ENCODE data around the gene NELFA.

The NELFA gene

GRCh38 chr4:2047031-2047660, 38.4 kb upstream of the NELFA start:
- Histone ChIP-seq H3K4me1 (ENCODE audit: low read length) (no peaks in the 10 kb centered on the region), H3K9ac (ENCODE audit: low read length) (no peak overlapping the region), H3K27ac (ENCODE audit: low read length) (no peak overlapping the region), H2AFZ (ENCODE audit: low read depth, low read length) (no peak overlapping the region), H3K9me3 (ENCODE audit: insufficient read depth, low read length) (no peaks in the 10 kb centered on the region), H3K27me3 (ENCODE audit: low read depth, low read length) (no peaks in the 10 kb centered on the region), H3K36me3 (replicated peaks; ENCODE audit: low read depth, low read length) (no peaks in the 10 kb centered on the region), H3K4me3 (ENCODE audit: low read length) (no peak overlapping the region), H3K4me2 (ENCODE audit: low read length) (no peak overlapping the region), H3K79me2 (ENCODE audit: low read length) (no peaks in the 10 kb centered on the region; the same call in 1 of the 2 replicates), H4K20me1 (ENCODE audit: insufficient read depth, low read length) (peaks cover 3% of the 10 kb centered on the region; the same call in 1 of the 2 replicates)
- TF ChIP-seq EZH2phosphoT487 (IDR thresholded peaks at IDR 0.05; ENCODE audit: low read depth): no peak
- TF ChIP-seq CTCF (IDR thresholded peaks at IDR 0.05; ENCODE audit: low read depth, low read length): no peak

- Histone ChIP-seq H3K4me1 (ENCODE audit: low read length) (0 out of 2 replicates have a peak, but pooled peaks cover under 1% of the 10 kb centered on the region), H3K36me3 (replicated peaks; ENCODE audit: low read depth, low read length) (no peaks in the 10 kb centered on the region), H3K4me2 (ENCODE audit: low read length) (no peak overlapping the region), H3K4me3 (ENCODE audit: low read length) (no peak overlapping the region), H3K27me3 (ENCODE audit: low read depth, low read length) (no peaks in the 10 kb centered on the region), H3K79me2 (ENCODE audit: low read length) (no peaks in the 10 kb centered on the region; the same call in 1 of the 2 replicates), H3K9ac (ENCODE audit: low read length) (no peak overlapping the region), H3K9me3 (ENCODE audit: insufficient read depth, low read length) (no peaks in the 10 kb centered on the region), H2AFZ (ENCODE audit: low read depth, low read length) (no peak overlapping the region), H4K20me1 (ENCODE audit: insufficient read depth, low read length) (peaks cover 3% of the 10 kb centered on the region; the same call in 1 of the 2 replicates), H3K27ac (ENCODE audit: low read length) (no peak overlapping the region)
- TF ChIP-seq CTCF (IDR thresholded peaks at IDR 0.05; ENCODE audit: low read depth, low read length): no peak
- TF ChIP-seq EZH2phosphoT487 (IDR thresholded peaks at IDR 0.05; ENCODE audit: low read depth): no peak
Observed at GRCh38 chr4:2046031-2046961, 37.5 kb upstream of the NELFA start.

GRCh38 chr4:2045518-2045951, 36.8 kb upstream of the NELFA start:
- no peak overlapping the region for H3K4me2 ChIP-seq (ENCODE audit: low read length)
- no peaks in the 10 kb centered on the region; the same call in 1 of the 2 replicates for H3K79me2 ChIP-seq (ENCODE audit: low read length)
- H3K4me3 ChIP-seq (ENCODE audit: low read length): no peak overlapping the region
- H3K27ac ChIP-seq (ENCODE audit: low read length): no peak overlapping the region
- no peak overlapping the region for H3K9ac ChIP-seq (ENCODE audit: low read length)
- peaks cover 3% of the 10 kb centered on the region; the same call in 1 of the 2 replicates for H4K20me1 ChIP-seq (ENCODE audit: insufficient read depth, low read length)
- H3K27me3 ChIP-seq (ENCODE audit: low read depth, low read length): no peaks in the 10 kb centered on the region
- 0 out of 2 replicates have a peak, but pooled peaks cover 2% of the 10 kb centered on the region for H3K4me1 ChIP-seq (ENCODE audit: low read length)
- TF ChIP-seq CTCF (IDR thresholded peaks at IDR 0.05; ENCODE audit: low read depth, low read length): no peak
- no peak for TF ChIP-seq EZH2phosphoT487 (IDR thresholded peaks at IDR 0.05; ENCODE audit: low read depth)
- no peaks in the 10 kb centered on the region for H3K36me3 ChIP-seq (replicated peaks; ENCODE audit: low read depth, low read length)
- H2AFZ ChIP-seq (ENCODE audit: low read depth, low read length): no peak overlapping the region
- no peaks in the 10 kb centered on the region for H3K9me3 ChIP-seq (ENCODE audit: insufficient read depth, low read length)

All from OCI-LY3 (cell line).